ENCODE results near the gene IPCEF1. TPM values are rescaled to one million over a fixed set of nuclear protein-coding genes. Genes with fewer than 3 reads are reported as not detected.

Gene IPCEF1
- total RNA-seq, 2 experiments from 2014 or later: 14.2 to 16.9 TPM

DNA sequence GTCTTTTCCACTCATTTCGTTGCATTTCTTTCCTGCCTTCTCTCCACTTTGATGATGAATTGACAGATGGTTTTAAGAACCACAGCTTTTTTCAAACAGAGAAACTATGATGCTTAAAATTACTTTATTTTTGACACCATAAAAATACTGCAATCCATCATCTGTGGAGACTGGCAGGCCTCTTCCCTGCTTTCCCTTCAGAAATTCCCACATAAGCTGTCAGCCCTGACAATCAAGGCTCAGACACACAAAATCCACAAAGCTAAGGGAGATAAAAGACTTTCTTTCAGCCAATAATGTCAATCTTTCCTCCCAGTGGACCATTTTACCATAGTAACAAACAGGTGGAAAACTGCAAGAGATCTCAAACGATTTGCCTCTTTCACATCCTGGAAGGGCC lies 82.4 kb downstream of the IPCEF1 start:
- Mint-ChIP-seq H3K4me1 (peaks cover 43% of the 10 kb centered on the region), H3K27ac (no peak overlapping the region), H3K36me3 (no peaks in the 10 kb centered on the region), H3K4me3 (no peak overlapping the region), H3K27me3 (no peaks in the 10 kb centered on the region), H3K9me3 (no peaks in the 10 kb centered on the region)
- no peak for DNase-seq

DNA sequence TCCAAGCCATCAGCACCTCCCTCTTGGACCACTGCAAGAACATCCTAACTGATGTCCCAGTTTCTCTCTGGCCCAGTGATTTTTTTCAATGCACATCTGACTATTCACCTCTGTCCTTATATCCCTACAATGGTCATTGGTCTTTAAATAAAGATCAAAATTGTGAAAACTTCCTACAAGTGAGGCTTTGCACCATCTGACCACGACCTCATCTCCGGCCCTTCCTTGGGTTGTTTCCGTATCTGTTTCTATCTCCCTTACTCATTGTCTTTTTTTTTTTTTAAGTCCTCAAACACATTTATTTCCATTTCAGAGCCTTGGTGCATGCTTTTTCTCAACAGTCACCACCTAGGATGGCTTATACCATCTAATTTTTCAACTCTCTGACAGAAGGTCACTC lies 88.1 kb downstream of the IPCEF1 start:
- Mint-ChIP-seq H3K4me1 (peaks cover 29% of the 10 kb centered on the region), H3K27ac (no peak overlapping the region), H3K9me3 (peaks cover 9% of the 10 kb centered on the region), H3K27me3 (no peaks in the 10 kb centered on the region), H3K4me3 (no peak overlapping the region), H3K36me3 (peaks cover 4% of the 10 kb centered on the region)
- no peak for DNase-seq

DNA sequence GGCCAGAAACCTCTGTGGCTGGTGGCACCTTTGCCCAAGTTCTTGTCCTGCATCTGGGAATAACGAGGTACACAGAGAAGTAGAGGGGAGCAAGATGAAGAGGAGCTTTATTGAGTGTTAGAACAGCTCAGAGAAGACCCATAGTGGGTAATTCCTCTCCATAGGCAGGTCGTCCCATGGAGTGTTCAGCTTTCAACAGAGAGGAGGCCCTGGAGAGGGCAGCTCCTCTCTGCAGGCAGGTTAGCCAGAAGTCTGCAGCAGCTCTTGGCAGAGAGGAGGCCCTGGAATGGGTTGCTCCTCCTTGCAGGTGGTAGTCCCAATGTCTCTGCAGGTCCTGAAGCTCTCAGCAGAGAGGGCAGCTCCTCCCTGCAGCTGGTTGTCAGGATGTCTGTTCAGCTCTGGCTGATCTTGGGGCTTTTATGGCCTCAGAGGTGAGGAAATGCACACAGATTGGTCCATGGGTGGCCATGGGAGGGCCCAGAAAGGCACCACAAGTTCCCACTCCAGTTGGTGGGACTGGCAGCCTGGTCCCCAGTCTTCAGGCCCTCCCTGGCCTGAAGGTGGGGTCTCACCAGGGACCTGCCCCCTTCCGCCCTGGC lies 89.0 kb downstream of the IPCEF1 start:
- Mint-ChIP-seq H3K36me3 (peaks cover 4% of the 10 kb centered on the region), H3K27me3 (no peaks in the 10 kb centered on the region), H3K27ac (no peak overlapping the region), H3K4me3 (no peak overlapping the region), H3K4me1 (peaks cover 27% of the 10 kb centered on the region), H3K9me3 (peaks cover 9% of the 10 kb centered on the region)
- DNase-seq: no peak

DNA sequence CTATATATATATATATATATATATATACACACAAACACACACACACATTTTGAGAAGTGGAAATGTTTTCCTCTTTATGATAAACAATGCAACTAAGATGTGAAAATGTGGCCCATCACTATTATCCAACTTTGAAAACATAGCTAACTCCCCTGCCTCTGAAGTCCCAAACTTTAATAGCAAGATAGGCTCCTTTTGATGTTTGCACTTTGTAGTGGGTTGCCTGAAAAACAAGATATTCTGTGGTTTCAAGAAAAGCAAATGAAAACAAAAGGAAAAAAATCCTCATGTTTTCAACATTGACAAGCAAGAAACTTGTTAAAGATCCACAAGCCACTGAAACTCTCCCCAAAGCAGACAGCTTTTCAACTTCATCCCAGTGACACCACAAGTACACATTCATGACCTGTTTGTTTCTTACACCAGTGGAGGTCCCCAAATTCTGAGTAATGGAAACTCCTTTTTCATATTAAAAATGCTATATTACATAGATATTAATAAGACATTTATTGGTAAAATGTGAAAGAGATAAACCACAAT lies 90.0 kb downstream of the IPCEF1 start:
- Mint-ChIP-seq H3K4me3 (no peak overlapping the region), H3K36me3 (peaks cover 4% of the 10 kb centered on the region)

DNA sequence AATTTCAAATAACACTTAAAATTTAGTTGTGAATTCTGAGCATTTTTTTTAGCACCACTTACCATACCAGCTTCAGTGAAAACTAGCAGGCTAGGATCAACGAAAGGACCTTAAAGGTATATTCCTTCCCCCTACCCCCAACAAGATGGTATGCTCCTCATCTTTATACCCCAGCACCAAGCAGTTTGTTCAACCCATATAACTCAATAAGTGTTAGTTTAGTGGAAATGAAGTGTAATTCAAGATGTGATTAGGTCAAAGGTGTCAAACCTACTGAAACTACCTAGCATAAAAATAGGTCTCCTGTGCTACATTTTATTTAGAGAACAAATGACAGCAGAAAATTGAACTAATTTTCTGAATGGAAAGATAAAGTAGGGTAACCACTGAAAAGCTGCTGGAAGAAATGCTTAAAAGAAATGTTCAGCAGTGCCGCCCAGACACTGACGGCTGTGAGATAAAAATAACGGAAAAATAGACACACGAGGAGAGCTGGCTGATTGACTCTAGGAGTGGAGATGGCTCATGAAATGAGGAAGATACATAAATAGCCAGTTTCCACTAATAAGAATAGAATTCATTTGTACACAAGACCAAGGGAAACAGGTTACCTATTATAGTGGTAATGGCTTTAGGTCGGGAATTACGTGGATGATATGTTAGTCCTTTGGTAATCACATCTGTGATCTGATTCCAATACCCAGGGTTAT lies 94.8 kb downstream of the IPCEF1 start:
- H3K36me3 Mint-ChIP-seq: peaks cover 11% of the 10 kb centered on the region
- H3K9me3 Mint-ChIP-seq: peaks cover 9% of the 10 kb centered on the region
- no peak for DNase-seq
- H3K27ac Mint-ChIP-seq: no peak overlapping the region
- no peaks in the 10 kb centered on the region for H3K27me3 Mint-ChIP-seq
- H3K4me1 Mint-ChIP-seq: peaks cover 34% of the 10 kb centered on the region
- no peak overlapping the region for H3K4me3 Mint-ChIP-seq

More for the DNA sequence above, 90.0 kb downstream of the IPCEF1 start:
- no peak for DNase-seq
- H3K4me1 Mint-ChIP-seq: peaks cover 31% of the 10 kb centered on the region
- peaks cover 9% of the 10 kb centered on the region for H3K9me3 Mint-ChIP-seq
- no peak overlapping the region for H3K27ac Mint-ChIP-seq
- H3K27me3 Mint-ChIP-seq: no peaks in the 10 kb centered on the region

DNA sequence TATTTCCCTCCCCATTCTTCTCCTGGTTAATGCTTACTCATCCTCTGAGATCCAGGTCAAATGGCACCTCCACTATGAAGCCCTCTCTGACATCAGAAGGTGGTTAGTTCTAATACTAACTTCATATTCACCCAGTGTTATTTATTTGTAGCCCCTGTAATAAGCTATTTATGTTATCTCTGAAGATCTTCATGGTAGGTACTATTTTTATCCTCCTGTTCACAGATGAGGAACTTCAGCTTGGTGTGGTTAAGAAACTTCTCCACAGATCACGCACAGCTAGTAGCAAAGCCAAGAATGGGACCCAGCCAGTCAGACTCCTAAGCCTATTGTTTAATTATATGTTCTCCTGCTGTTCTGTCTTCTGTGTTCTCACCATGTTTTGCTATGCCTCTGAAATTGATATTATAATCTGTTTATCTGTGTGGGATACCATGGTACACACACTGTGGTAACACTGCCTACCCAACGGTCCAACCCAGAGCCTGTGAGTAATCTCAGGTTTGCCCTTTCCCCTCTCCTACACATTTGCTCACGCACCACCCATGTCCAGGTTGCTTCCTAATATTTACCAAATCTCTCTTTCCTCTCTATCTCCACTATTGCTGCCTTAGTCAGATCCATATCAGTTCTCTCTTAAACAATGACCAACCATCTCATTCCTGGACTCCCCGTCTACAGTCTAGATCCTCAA lies 98.4 kb downstream of the IPCEF1 start:
- Mint-ChIP-seq H3K4me3 (no peak overlapping the region), H3K27ac (no peak overlapping the region), H3K9me3 (peaks cover 23% of the 10 kb centered on the region), H3K27me3 (no peaks in the 10 kb centered on the region), H3K36me3 (peaks cover 27% of the 10 kb centered on the region), H3K4me1 (peaks cover 27% of the 10 kb centered on the region)
- no peak for DNase-seq

DNA sequence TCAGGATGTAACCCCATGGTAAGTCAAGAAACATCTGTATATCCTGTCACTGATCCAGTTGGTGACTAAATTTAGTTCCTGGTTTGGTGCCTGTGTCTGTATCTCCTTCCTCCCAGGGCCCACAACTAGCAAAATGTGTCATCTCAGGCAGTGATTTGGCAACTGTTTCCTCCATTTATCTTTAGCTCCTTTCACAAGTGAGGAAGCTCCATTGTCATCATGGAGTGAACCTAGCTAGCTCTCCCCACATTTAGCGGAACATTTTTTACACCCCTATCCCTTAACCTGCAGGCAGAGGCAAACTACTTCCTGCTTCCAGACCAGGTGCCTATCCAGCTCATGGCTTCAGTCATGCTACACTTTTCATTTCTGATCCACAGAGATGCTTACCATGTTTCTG lies 99.5 kb downstream of the IPCEF1 start:
- no peak overlapping the region for H3K27ac Mint-ChIP-seq
- H3K4me3 Mint-ChIP-seq: no peak overlapping the region
- no peak for DNase-seq
- H3K9me3 Mint-ChIP-seq: peaks cover 23% of the 10 kb centered on the region
- no peaks in the 10 kb centered on the region for H3K27me3 Mint-ChIP-seq
- peaks cover 34% of the 10 kb centered on the region for H3K4me1 Mint-ChIP-seq
- peaks cover 30% of the 10 kb centered on the region for H3K36me3 Mint-ChIP-seq

DNA sequence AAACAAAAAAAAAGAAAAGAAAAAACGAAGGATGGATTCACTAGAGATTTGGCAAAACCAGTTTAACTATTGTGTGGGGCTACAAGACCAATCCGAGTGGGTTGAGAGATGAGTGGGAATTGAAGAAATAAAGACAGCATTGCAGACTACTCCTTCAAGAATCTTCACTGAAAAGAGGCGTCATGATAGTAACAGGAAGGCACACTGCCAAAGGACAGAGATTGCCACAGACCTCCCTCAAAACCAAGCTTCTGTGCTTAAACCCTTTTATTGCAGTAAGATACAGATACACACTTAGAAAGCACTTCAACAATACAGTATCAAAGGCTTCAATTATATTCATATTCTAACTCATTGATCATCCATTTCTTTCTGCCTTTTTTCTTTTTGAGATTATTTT lies 103.9 kb downstream of the IPCEF1 start:
- no peak overlapping the region for H3K27ac Mint-ChIP-seq
- no peak for DNase-seq
- H3K9me3 Mint-ChIP-seq: peaks cover 22% of the 10 kb centered on the region
- no peaks in the 10 kb centered on the region for H3K27me3 Mint-ChIP-seq
- peaks cover 31% of the 10 kb centered on the region for H3K36me3 Mint-ChIP-seq
- H3K4me1 Mint-ChIP-seq: peaks cover 49% of the 10 kb centered on the region
- H3K4me3 Mint-ChIP-seq: no peak overlapping the region

DNA sequence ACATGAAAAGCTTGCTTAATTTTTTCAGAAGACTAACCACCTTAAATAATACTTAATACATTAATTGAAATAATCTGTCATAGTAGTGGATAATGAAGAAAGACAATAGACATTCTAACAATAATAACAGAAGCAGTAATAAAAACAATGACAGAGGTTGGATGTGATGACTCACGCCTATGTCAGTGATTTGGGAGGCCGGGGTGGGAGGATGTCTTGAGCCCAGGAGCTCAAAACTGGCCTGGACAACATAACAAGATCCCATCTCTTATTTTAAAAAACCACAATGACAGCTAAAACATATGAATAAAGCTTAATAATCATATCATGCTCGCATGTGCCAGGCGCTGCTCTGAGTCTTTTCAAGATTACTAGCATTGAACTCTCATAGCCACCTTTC lies 105.5 kb downstream of the IPCEF1 start:
- no peak overlapping the region for H3K4me3 Mint-ChIP-seq
- no peaks in the 10 kb centered on the region for H3K27me3 Mint-ChIP-seq
- H3K9me3 Mint-ChIP-seq: peaks cover 17% of the 10 kb centered on the region
- DNase-seq: no peak
- no peak overlapping the region for H3K27ac Mint-ChIP-seq
- peaks cover 42% of the 10 kb centered on the region for H3K4me1 Mint-ChIP-seq
- H3K36me3 Mint-ChIP-seq: peaks cover 26% of the 10 kb centered on the region

DNA sequence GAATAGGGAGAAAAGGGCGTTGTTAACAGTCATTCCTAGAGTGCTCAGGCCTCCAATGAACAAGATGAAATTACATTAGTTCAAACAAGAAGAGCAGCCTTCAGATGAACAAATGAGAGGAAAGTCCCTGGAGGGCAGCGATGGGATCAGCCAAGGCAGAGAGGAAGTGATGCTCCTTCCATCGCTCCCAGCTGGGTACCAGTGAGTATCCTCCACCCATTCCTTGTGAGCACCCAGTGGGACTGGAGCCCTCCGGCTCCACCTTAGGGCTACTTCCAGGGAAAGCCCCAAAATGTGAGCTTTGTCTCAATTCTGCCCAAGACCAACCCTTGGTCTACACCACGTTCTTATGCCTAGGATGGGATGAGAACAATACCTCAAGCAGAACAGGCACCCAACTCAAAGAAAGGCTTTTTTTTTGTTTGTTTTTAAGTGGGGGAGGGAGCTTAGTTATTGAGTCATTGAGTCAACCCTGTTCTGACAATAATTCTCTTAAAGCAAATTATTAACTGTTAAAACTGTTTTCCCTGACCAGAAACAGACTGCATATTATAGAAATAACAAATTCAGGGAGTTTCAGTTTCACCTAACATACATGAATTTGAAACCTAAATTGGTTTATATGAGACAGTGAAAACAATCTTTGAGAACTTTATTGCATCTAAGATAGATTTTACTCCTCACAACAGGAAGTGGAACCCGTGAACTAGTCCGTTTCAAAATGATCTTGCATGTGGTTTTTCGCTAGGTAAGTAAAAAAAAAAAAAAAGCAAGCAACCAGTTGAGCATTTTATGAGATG lies 106.9 kb downstream of the IPCEF1 start:
- H3K9me3 Mint-ChIP-seq: peaks cover 6% of the 10 kb centered on the region
- no peaks in the 10 kb centered on the region for H3K27me3 Mint-ChIP-seq
- H3K36me3 Mint-ChIP-seq: peaks cover 23% of the 10 kb centered on the region
- H3K4me1 Mint-ChIP-seq: peaks cover 53% of the 10 kb centered on the region
- DNase-seq: peak; percentile 31
- H3K4me3 Mint-ChIP-seq: peak overlapping the region; percentile 66
- peak overlapping the region; percentile 91 for H3K27ac Mint-ChIP-seq

DNA sequence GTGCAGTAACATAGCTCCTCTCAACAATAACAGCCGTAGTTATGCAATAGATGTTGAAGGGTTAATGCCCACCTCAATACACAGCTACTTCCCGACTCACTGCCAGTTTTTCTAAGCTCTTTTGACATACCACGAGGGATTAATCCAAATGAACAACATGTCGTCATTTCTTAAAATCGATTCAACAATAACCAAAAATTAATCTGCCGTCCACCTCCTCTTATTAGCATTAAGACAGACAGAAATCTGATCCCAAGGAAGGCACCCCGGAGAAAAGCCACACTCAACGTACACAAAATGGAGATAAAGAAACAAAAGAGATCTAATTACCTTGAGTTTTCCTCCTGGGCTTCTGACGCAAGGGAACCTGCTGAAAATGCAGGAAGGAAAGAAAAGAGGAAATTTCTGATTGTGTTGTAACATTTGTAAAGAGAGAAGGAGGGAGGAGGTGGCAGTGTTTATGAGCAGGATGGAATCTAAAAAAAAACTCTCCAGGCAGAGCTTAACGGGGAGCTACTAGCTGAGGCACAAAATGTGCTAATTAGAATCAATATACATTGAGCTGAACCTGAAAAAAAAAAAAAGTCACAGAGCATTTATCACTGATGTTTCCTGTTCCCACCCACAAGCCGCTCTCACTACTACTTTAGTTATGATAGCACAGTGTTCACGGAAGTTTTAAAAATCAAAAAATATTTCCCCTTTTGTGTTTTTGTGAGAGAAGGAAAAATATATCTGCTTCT lies 109.3 kb downstream of the IPCEF1 start:
- DNase-seq: peak; percentile 41
- no peaks in the 10 kb centered on the region for H3K27me3 Mint-ChIP-seq
- H3K27ac Mint-ChIP-seq: peak overlapping the region; percentile 98
- H3K36me3 Mint-ChIP-seq: peaks cover 37% of the 10 kb centered on the region
- peaks cover 68% of the 10 kb centered on the region for H3K4me1 Mint-ChIP-seq
- H3K9me3 Mint-ChIP-seq: peaks cover 11% of the 10 kb centered on the region
- peak overlapping the region; percentile 91 for H3K4me3 Mint-ChIP-seq

DNA sequence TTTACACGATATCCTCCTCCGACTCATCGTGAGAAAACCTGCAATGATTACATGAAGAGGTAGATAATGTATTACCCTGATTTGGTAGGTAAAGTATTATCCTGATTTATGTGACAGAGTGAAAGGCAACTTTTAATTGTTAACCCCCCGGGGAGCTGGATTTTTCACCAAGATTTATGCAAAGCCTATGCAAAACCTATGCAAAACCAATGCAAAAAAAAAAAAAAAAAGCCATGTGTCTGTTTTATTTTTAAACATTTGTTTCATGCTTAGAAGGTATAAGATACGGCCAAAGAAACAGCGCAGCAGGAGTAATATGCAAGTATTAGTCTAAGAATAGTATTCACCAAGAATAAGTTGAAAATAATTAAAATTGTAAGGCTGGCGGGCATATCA lies 109.9 kb downstream of the IPCEF1 start:
- DNase-seq: no peak
- peak overlapping the region; percentile 98 for H3K27ac Mint-ChIP-seq
- H3K27me3 Mint-ChIP-seq: no peaks in the 10 kb centered on the region
- peaks cover 38% of the 10 kb centered on the region for H3K36me3 Mint-ChIP-seq
- peaks cover 10% of the 10 kb centered on the region for H3K9me3 Mint-ChIP-seq
- peak overlapping the region; percentile 91 for H3K4me3 Mint-ChIP-seq
- peaks cover 67% of the 10 kb centered on the region for H3K4me1 Mint-ChIP-seq

DNA sequence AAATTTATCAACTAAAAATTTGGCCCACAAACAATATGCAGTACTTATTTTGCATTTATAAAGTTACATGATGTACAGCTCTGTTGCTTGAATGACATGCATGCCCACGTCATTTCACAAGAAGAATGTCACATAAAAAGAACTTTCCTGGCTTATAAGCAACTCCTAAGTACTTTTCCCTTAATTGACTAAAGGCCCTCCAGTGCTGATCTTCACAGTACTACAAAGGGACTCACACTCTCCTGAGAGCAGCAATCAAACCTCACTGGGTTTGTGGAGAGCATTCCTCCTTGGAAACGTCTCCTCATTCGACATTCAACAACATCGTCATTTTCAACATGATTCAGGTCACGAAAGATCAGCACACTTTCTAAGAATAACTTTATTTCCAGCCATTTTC lies 111.1 kb downstream of the IPCEF1 start:
- DNase-seq: no peak
- Mint-ChIP-seq H3K27me3 (no peaks in the 10 kb centered on the region), H3K4me1 (peaks cover 66% of the 10 kb centered on the region), H3K4me3 (peak overlapping the region; percentile 91), H3K27ac (peak overlapping the region; percentile 98), H3K9me3 (peaks cover 13% of the 10 kb centered on the region), H3K36me3 (peaks cover 43% of the 10 kb centered on the region)
